Stimulated activated CD4-positive, alpha-beta T cell treated with anti-CD3 and anti-CD28 coated beads, TNF-alpha, amount 100 ng/mL, for 4 hours (primary cell): ENCODE results near the gene BMPR1B.
"Not testable (repeated sequence)": the region's sequence is repeated elsewhere in the genome, so short reads cannot be mapped to it uniquely, and the experiment has no call there.

Experiments used
- DNase-seq, 3 experiments: peaks; one replicate each; pipeline ENCODE4 v3.0.0-alpha.2; 2020; ENCODE audit warnings: low read depth in 3 of 3

The BMPR1B gene

GRCh38 chr4:94763005-94763404 is 5.2 kb downstream of the BMPR1B start:
- no peak for DNase-seq

GRCh38 chr4:94763500-94763899 is 5.7 kb downstream of the BMPR1B start:
- no peak for DNase-seq

DNA sequence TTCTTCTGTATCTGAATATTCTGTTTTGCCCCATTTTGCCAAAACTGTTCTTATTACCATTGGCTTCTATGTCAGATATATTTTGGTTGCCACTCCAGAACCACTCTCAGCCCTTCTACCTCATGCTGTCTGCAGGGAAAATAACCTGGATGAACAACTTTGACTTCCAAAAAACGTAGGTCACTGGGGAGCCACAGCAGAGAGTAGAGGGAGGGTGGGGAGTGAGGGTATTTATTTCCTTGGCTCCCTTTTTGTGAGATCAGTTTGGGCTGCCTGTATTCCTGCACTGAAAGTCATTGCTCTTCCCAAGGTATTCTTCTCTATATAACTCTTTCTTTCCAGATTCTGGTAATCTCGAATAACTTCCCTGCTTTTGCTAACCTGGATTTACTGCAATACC is 6.3 kb downstream of the BMPR1B start:
- DNase-seq, result no peak

DNA sequence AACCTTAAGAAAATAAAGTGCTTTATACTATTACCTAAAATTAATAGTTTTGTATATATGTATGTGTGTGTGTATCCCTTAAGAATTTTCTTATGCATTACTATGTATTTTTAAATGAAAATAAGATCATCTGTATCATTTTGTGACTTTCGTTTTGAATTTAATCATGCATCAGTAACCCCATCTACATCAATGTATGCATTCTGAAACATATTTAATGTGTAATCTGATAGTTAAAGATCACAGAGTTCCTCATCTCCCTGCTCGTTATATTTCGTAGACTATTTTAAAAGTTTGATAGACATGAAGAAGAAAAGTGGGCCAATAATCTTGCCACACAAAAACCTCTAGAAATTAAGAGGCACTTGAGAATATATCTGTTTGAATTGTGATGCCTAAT is 7.4 kb downstream of the BMPR1B start:
- DNase-seq, result no peak

DNA sequence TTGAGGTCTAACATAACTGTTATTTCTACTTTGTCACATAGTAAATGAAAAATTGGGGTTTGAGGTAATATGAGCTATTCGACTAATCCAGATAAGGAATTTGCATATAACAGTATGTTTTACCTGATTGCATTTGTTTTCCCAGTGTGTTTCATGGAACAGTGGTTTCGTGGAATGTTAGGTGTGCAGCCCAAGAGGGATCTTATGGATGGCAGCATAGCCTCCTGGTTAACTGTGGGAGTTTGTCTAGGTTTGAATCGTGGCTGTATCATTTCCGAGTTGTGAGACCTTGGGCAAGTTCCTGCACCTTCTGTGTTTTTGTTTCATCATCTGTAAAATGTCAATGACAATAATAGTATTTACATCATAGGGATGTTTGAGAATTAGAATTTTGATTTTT is 7.9 kb downstream of the BMPR1B start:
- DNase-seq, result no peak

- no peak for DNase-seq
Measured at GRCh38 chr4:94766856-94767255, 9.1 kb downstream of the BMPR1B start.

GRCh38 chr4:94767446-94767845 is 9.7 kb downstream of the BMPR1B start:
- no peak for DNase-seq

GRCh38 chr4:94782707-94783106 is 25.0 kb downstream of the BMPR1B start:
- DNase-seq, result no peak

GRCh38 chr4:94791701-94792100 is 33.9 kb downstream of the BMPR1B start:
- DNase-seq, result no peak

DNA sequence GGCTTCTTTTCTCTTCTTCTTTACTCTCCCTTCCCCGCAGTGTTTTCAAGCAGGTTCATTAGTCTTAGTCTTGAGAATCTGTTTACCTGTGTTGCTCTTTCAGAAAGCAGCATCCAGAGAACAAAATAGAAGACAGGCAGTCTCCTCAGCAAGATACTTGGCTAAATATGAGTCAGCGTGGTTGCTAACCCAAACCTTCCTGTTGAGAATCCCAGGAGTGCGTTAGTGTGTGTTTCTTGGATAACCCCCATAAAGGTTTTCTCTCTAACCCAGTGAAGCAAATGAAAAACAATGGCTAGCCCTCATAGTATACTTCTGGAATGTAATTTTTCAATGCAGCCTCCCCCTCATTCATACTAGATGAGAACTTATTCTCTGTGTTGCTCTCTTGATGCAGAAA is 41.1 kb downstream of the BMPR1B start:
- DNase-seq, result no peak

DNA sequence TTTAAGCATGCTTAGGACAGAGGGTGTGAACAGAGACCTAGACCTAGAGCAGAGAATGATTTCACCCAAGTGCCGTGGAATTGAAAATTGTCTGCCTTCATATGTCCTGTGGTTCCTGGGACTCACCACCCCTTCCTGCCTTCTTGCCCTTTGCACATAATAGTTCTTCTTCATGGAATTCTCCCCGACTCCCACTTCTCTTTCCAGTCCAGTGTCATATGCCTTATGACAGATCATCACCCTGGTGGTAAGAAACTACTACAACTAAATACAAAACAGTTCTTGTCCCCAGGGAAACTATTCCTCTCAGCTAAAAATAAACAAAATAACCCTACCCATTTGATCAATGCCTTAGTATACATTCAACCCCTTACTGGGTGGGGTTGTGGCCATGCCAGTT is 43.3 kb downstream of the BMPR1B start:
- no peak for DNase-seq

DNA sequence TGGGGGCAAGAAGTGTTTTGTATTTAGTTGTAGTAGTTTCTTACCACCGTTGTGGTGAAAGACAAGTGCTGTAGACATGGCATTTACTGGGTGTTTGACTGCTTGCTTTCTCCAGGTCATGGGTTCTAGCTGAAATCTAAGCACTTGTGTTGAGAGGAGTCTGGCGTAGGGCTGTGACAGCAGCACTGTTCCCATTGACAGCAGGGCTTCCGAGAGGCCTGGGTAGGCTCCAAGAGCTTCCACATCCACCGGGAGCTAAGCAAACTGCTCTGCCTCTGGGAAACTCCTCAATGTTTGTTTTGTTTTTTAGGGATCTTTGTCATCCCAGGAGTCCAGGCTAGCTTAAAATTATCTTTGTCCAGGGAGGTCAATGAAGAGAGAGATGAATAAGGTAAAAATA is 44.3 kb downstream of the BMPR1B start:
- no peak for DNase-seq

DNA sequence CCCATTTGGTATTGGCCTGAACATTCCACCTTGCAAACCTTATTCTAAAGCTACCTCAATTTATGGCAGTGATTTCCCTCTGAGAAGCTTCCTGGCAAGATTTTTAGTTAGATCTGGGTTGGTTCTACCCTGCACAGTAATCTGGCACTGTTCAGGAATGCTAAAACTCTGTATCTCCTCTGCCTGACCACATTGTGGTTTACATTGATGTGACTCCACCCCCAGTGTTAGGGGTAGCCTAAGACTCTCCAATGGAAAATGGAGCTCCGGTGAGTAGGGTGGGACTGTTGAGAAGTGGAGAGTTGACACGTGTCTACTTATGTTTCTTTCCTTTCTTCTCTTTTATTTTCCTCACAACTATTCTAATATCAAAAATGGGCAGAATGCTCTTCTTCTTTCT is 45.4 kb downstream of the BMPR1B start:
- no peak for DNase-seq

GRCh38 chr4:94804650-94805049 is 46.9 kb downstream of the BMPR1B start:
- DNase-seq, result no peak

- DNase-seq, result no peak
Measured at GRCh38 chr4:94806376-94806775, 48.6 kb downstream of the BMPR1B start.

GRCh38 chr4:94811643-94812042 is 53.9 kb downstream of the BMPR1B start:
- DNase-seq, result no peak

GRCh38 chr4:94813221-94813620 is 55.5 kb downstream of the BMPR1B start:
- no peak for DNase-seq

GRCh38 chr4:94814237-94814636 is 56.5 kb downstream of the BMPR1B start:
- DNase-seq, result no peak

- DNase-seq, result no peak
Measured at GRCh38 chr4:94819371-94820168, 61.8 kb downstream of the BMPR1B start.

GRCh38 chr4:94826206-94826605 is 68.5 kb downstream of the BMPR1B start:
- DNase-seq, result no peak

DNA sequence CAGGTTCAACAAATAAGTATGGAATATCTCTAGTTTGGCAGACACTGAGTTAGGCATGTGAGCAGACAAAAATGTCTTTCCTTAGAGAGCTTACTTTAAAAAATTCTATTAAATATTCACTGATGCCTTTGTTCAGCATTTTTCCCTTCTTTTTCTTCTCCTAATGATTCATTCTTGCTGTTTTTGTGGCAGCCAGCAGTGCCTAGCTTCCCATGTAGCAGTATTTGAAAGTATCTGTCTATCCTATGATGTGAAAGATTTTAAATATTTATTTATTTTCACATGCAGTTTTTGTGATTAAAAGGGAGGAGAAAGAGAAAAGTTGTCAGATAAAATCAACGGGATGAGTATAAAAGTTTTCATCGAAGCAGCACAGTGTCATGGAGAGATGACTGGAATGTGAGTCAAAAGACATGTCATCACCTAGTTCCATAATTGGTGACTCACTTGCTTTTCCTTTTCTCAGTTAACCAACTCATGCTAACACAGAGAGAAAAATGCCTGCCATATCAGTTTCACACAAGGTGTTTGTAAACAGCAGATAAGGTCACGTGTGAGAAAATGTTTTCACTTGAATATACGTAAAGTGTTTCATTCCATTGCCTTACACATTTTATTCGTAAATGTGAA is 69.8 kb downstream of the BMPR1B start:
- DNase-seq, result no peak

DNA sequence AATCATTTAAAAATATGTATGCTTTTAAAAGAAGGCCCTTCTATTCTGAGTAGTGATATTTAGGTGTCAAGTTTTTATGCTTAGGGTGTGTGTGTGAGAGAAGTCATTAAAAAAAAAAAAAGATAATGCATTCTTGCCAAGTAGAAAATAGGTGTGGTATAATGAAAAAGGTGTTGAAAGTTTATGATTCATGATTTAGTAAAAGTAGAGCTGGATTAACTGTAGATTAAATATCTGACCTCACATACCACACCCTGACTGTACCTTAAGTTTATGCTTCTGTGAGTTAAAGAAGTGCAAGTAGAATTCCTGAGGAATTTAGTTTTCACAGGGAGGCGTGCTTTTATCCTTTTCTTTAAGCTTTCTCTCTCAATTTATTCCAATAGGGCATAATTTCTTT is 71.1 kb downstream of the BMPR1B start:
- DNase-seq, result no peak

DNA sequence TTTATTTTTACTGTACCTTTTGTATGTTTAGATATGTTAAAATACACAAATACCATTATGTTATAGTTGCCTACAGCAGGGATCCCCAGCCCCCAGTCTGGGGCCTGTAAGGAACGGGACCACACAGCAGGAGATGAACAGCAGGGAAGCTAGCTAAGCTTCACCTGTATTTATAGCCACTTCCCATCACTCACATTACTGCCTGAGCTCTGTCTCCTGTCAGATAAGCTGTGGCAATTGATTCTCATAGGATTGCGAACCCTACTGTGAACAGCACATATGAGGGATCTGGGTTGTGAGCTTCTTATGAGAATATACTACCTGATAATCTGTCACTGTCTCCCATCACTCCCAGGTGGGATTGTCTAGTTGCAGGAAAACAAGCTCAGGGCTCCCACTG is 73.9 kb downstream of the BMPR1B start:
- DNase-seq, result no peak

GRCh38 chr4:94832329-94832728 is 74.6 kb downstream of the BMPR1B start:
- DNase-seq, result not testable (repeated sequence)
